ENCODE results near the gene RNASEH1.

DNA sequence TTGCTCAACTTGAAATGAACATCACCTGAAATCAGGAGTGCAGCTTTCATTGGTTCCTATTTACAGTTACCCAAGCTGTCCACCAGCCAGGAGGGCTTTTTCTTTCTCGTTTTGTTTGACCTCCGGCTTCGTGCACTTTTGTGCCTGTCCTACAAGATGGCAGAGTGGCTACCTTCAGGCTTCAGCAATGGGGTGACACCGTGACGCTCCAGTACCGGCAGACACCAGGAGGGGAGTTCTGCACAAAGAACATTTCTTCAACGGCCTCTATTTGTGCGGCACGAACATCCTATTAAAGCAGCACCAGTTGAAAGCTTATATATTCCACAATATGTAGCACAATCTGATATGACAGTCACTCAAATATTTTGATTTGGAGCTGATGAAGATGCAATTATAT lies 18.3 kb downstream of the RNASEH1 start:
- TF ChIP-seq, protein P1, sequence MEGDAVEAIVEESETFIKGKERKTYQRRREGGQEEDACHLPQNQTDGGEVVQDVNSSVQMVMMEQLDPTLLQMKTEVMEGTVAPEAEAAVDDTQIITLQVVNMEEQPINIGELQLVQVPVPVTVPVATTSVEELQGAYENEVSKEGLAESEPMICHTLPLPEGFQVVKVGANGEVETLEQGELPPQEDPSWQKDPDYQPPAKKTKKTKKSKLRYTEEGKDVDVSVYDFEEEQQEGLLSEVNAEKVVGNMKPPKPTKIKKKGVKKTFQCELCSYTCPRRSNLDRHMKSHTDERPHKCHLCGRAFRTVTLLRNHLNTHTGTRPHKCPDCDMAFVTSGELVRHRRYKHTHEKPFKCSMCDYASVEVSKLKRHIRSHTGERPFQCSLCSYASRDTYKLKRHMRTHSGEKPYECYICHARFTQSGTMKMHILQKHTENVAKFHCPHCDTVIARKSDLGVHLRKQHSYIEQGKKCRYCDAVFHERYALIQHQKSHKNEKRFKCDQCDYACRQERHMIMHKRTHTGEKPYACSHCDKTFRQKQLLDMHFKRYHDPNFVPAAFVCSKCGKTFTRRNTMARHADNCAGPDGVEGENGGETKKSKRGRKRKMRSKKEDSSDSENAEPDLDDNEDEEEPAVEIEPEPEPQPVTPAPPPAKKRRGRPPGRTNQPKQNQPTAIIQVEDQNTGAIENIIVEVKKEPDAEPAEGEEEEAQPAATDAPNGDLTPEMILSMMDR (conservative IDR thresholded peaks at IDR 0.05 in 1 of 2, IDR thresholded peaks at IDR 0.05 in 1 of 2; ENCODE audit: low read depth in 1 of 2, low read length in 2 of 2), result no peak
- TF ChIP-seq EZH2 (IDR thresholded peaks at IDR 0.05; ENCODE audit: low read length, missing control alignments), result no peak

Data from fibroblast of lung (primary cell).